Measurements from ENCODE around the gene CDC40.

Gene CDC40
- 15.1 to 58.8 (median 39.4) reads per million in 17 experiments for total RNA-seq

DNA sequence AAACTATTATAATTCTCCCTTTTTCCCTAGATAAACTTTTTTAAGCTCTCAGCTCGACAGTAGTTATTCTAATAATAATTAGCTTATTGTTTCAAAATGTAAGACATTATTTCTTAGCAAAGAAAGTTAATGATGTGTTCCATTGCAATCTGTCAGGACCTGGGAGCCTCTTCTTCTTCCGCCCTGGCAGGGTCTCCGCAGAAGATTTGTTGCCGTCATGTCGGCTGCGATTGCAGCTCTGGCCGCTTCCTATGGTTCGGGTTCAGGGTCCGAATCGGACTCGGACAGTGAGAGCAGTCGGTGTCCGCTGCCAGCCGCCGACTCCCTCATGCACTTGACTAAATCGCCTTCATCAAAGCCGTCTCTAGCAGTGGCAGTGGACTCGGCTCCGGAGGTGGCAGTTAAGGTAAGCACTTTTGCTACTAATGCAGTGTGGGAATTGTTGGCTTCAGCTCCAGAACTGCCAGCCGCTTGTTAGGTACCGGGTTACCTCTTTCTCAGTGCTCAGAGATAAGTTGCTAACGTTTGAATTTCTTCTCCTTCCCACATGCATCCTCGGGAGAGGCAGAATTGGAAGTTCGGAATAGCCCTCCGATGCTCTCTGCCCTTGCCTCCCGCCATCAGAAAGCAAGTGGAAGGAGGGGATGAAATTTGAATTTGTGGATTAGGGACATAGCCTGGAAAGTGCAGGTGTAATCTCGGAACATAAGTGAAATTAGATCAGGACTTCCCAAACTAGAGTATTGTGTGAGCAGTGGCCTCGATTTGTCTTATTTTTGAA lies at the start of gene CDC40:
Gene CDC40 (plus strand): TSS at position 200 of the 781 bp plus-strand sequence. CDS start 18 bp downstream, at position 218.
- DNase-seq, result peak in 3 of 4 experiments; percentile 58 to 76 (median 76)

DNA sequence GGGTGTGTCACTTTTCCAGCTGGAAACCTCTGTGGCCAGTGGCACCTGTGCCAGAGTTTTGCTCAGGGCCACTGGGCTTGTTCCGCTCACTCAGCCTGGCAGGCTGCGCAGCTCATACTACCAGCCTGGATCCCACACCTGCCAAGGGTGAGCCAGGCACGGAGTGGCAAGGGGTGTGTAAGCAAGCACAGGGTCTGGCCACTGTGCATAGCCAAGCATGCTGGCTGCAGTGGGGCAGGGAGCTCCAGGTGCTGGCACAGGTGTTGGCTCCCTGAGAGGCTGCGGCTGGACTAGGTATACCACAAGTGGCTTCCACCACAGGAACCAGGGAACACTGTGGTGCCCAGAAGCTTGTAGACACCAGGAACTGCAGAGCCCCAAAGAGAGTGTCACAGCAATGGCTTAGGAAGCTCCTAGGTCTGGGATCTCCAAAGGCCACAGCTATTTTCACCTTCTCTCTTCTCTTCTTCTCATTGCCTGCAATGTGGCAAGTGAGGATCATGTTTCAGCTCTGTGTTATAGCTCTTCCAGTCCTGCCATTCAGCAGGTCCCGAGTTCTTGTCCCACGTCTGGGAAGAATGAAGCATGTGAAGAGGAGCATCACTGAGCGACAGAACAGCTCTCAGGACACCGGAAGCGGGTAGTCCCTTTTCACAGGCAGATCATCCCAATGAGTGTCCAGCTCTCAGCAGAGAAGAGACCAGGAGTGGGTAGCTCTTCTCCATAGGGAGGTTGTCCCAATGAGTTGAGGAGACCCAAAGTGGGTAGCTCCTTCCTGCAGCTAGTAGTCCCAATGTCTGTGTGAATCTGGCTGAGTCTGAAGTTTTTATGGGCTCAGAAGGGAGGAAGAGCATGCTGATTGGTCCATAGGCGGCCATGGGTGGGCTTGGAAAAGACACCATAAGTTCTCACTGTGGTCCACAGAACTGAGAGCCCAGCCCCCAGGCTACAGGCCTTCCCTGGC lies 42.0 kb upstream of the CDC40 start:
- DNase-seq, result no peak

DNA sequence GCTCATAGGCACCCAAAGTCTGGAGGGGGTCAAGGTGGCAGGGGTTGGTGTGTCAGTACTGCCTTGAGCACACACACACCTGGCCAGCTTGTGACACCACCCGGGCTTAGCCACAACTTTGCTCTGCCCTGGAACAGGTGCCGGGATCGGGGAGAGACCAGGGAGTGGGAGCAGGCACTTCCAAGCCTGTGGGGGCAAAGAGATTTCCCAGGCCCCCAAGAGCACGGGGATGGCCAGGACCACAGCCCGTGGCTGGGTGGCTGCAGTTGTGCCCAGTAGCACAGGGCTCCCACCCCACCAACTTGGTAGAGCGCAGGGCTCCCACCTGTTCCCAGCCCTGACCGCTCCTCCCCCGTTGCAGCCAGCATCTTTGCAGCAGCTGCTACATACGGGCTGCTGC lies 41.2 kb upstream of the CDC40 start:
- no peak for DNase-seq

DNA sequence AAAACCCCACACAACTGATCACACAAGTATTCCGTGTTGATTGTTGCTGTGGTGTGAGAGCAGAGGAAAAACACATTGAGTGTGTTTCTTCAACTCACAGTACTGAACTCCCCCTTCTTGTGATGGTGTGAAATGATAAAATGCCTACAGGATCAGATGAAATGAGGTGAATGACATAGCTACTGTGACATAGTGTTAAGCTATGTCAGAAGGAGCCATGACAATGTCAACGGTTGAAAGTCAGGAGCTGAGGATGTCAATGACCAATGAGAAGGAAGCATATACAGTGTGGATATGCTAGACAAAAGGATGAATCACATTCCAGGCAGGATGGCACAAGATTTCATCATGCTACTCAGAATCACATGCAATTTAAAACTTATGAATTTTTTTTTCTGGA lies 39.6 kb upstream of the CDC40 start:
- no peak for DNase-seq

DNA sequence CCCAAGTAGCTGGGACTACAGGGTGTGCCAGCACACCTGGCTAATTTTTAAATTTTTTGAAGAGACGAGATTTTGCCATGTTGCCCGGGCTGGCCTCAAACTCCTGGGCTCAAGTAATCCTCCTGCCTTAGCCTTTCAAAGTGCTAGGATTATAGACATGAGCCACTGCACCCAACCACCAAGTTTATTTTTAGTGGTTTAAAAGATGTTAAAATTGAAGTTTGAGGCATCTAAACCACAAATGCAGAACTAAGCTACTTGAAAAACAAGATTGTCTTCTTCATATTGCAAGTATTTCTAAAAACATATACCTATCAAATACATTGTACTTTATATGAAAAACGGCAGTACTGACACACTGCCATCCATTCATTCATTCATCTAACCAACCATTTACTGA lies 32.4 kb upstream of the CDC40 start:
- DNase-seq, result no peak

DNA sequence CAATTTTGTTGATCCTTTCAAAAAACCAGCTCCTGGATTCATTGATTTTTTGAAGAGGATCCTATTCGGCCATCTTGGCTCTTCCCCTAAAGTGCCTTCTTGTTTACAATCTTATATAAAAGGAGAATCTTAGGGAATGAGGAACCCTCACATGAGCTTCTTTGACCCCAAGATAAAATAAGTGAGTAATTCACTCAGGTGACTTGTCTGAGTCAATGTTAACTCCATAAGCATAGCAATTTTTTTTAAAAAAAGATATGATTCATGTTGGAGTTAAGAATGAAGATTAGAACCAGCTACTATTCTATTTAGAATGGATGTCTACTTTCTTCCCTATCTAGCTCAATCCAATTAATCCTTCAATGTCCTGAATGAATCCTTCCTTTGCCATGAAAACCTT lies 21.7 kb upstream of the CDC40 start:
- peak in 3 of 4 experiments; percentile 1 to 67 (median 20) for DNase-seq

DNA sequence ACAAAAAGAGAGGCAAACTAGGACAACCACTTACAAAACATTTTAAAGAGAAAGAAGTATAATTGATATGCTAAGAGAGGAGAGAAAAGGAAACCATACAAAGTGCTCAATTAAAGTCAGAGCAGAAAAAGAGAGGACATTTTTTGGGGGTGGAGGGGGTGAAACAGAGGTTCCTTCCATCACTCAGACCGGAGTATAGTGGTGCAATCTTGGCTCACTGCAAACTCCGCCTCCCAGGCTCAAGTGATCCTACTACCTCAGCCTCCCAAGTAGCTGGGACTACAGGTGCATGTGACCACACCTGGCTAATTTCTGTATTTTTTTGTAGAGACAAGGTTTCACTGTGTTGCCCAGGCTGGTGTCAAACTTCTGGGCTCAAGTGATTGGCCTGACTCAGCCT lies 10.1 kb upstream of the CDC40 start:
- DNase-seq, result no peak

DNA sequence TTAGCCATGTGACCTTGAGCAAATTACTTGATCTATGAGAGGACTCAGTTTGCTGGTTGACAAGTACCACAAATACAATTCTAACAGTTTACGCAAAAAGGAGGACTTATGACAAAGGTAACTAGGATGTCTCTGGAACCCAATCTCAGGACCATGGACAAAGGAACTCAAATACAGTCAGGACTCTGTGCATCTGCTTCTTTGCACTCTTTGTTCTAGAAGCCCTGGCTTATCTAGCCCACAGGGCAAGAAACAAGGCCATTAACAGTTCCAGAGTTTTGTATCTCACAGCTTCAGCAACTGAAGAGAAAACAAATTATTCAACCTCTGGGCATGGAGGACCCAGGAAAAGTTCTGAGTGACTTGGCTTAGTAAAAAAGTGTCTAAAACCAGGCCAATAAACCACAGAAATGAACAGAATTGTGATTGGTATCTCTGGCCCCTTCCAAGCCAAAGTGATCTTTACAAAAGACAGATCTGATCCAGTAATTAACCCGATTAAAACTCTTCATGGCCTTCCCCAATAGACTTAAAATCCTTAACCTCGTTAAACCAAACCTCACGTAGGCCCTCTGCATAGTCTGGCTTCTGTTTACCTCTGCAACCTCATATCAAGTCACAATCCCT lies 6.6 kb upstream of the CDC40 start:
- no peak for DNase-seq

DNA sequence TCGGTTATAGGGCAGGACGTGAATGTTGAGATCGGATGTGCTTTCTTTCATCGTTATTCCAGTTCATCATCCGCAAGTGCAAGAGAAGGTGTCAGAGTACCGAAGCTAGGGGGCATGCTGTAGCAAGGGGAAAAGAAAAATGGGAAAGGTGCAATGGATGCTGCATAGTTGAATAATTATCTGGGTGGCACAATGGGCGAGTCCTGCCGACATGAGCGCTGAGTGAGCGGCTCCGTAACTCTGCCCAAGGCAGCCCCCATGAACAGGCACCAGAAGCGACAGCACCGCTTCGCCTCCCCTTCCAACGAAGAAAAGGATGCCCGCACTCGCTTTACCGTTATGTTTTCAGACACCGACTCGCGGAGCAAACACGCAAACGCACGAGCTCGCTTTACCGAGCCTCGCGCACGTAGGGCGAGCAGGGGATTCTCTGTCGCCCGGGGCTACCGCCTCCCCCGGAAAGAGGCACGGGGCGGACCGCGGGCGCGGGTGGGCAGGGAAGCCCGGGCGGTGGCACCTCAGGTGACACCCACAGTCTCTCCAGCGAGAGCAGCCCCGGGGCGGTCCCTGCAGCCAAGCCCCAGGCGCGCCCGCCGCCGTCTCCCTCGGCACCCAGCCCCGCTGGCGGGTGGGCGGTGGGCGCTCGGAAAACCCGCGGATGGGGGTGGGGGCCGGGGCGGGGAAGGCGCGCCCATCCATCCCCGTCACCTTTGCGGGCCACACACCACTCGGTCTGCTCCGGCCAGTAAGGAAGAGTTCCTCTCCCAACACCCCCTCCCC lies 1.4 kb upstream of the CDC40 start:
- peak; percentile 12 to 49 (median 41) for DNase-seq

DNA sequence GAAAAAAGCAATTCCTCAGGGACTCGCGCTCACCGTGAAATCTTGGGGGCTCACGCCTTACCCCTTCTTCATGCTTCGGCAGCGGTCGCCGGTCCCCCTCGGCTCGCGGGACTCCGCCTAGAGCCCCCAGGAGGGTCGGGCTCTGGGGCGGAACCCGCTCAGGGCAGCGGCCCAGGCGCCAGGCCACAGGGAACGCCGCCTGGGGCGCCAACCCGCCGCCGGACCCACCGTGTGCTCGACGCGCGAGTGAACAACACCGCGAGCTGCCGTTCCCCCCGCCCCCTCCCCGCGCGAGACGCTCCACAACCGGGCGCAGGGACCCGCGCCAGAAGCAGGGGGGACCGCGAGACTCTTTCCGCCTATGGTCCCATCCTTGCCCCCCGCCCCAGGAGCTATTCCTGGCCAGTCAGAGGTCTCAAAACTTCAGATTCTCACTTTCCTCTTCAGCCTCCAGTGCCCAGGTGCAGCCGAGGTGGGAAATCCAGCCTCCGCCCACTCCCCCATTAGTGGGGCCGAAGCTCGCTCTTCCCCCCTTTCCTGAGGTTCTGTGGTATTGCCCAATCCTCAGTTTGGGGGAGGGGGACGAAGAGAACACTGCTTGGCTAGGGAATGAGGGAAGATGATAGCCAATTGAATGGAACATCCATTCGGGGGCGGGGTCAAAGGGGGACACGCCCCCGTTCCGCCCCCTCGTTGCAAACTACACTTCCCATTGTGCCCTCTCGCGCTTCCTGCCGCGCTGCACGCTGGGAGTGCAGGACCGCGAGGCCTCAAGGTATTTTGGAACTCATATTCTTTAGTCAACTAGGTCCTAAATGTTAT lies 610 bp upstream of the CDC40 start, which contains the start of gene WASF1:
Gene WASF1 (minus strand): TSS at position 265 of the 822 bp plus-strand sequence. CDS start 52,069 bp downstream, outside the sequence.
- peak; percentile 96 to 98 (median 97) for DNase-seq

DNA sequence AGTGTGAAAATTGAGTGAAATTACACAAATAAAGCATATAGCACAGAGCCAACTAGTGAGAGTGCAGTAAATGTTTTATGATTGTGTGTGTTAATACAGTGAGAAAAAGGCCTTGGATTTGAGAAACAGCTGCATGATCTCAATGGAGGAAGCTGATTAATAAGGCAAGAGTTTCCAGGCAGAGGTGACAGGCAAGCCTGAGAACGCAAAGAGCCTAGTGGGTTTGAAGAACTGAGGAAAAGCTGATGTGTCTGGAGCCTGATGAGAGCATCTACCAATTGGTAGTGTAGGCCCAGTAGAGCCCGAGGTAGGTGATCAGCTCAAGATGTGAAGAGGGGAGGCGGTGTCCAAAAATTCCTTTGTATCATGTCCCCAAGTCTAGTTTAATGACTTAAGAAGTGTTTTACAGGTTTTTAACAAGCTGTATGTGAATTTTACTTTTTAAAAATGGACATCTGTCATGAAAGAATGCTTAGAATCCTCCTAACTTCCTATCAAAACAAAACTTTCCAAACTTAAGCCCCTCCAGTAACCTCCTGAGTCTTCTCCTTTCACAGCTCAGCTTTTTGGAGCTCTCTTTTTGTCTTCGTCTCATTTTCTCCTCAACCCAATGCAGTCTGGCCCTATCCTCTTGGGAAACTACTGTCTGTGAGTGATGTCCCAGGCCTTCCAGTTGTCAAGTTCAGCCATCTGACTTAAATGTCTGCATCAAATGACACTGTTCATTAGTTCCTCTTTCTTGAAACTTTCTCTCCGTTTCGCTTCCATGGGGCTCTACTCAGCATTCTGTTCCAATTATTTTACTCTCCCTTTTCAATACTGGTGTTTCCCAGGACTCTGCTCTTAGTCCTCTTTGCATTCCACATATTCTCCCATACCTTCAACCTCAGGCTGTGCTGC lies 1.2 kb downstream of the CDC40 start:
- DNase-seq, result peak; percentile 60 to 84 (median 72)

DNA sequence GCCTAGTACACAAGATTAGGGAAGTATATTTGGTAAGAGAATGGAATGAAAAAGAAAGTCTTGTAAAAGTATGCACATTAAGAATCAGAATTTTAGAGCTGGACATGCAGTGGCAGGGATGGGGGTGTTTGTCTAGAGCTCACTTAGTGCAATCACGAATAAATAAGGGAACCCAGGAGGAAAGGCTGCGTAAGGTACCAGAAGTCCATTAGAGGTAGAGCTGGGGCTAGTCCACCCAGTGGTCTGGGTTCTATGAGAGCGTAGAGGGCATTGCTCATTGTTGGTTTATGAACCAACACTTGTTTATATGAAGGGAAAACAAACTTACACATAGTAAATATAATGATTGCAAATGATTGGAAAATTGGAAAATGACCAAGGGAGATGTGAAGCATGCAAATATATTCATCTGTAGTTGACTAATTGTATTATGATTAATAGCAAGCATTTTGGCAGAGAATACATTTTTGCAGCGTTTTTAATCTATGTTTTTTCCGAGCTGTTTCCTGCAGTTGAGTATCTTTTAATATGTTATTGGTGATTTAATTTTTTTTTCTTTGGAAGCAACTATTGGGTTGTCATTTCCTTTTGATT lies 3.2 kb downstream of the CDC40 start:
- peak in 1 of 4 experiments; percentile 7 for DNase-seq

DNA sequence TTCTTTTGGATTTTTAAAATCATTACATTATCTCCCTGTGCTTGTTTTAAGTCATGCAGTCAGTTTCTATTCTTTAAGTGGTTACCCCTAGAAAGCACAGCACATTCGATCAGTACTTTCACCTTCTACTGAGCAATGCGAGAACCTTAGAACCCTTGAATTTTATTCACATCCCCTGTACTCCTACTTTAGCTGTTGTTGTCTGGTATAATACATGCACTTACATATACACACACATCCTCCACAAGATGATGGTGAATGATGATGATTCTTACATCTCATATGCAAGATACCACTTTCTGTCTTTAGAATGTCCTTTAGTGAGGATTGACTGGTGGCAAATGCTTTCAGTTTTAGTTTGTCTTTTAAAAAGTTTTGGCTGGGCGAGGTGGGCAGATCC lies 5.7 kb downstream of the CDC40 start:
- DNase-seq, result no peak

DNA sequence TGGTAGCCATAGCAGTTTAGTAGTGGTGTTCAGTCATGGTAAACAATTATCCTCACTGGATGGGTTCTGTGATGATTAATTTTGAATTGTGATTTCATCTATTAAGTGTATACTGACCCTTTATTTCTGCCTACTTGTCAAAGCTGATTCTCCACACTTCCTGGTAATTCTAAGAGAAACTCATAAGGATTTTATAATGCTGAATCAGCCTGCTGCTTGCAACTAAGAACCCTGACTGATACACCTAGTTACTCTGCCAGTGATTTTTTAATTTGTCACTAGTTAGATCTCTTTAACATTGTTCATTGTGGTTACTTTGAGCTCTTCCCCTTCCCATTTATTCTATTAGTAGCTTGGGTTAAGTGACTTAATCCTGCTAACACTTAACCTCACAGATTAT lies 8.6 kb downstream of the CDC40 start:
- peak in 2 of 4 experiments; percentile 1 to 6 for DNase-seq

DNA sequence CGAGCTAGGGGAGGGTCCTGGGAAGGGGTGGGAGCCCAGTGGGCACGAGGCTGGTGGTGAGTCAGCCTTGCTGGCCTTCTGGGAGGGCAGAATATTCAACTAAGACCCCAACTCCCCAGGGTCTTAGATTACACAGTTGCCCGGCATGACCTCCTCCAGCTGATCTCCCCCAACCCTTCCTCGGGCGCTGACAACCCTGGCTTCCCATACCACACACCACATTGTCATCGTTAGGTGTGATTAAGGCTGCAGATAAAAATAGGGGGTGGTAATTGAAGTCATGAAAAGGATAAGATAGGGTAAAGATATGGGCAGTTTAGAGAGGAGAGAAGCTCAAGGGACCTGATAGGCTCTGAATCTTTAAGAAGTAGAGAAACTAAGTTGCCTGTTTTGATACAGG lies 10.5 kb downstream of the CDC40 start:
- no peak for DNase-seq

DNA sequence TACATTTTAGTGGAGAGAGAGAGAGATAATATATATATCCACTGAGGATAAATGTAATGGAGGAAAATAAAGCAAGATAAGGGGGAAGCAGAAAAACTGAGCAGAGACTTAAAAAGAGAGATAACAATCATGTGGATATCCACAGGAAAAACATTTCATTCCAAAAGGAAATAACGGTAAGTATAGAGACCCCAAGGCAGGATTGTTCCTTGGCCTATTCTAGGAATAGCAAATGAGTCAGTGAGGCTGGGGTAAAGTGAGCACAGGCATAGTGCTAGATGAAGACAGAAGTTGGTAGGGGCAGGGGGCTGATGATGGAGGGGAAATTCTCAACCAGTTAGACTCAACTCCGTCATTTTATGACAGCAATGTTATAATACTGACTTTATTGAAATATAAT lies 11.2 kb downstream of the CDC40 start:
- no peak for DNase-seq

DNA sequence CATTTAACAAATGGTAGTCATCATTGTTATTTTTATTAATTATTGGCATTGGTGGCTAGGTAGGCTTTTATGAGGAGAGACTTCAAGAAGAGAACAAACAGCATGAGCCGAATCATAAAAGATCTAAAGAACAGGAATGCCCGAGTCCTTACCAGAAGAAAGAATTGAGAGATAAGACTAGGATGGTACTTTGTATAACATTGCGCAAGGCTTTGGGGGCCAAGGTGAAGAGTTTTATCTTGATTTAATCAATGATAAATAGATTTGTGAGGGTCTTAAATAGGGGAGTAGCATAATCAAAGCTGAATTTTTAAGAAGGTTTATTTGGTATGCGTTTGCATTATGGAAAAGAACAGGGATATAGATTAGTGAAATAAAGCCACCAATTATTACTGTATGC lies 15.4 kb downstream of the CDC40 start:
- DNase-seq, result no peak

DNA sequence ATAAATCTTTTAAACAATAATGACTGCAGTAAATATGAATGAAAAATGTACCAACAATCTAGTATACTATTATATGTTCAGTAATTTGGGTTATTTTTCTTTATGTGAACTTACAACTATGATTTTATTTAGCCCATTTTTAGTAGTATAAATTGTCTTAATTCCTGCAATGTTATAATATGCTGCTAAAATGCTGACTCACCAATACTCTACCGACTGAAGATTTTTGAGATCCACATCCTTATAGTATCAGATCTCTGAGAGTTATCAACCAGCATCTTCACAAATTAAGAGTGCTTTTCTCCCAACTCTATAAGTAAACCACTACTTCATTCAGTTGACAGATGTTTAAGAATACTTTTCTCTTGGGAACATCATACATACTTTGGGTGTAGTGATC lies 16.6 kb downstream of the CDC40 start:
- no peak for DNase-seq

DNA sequence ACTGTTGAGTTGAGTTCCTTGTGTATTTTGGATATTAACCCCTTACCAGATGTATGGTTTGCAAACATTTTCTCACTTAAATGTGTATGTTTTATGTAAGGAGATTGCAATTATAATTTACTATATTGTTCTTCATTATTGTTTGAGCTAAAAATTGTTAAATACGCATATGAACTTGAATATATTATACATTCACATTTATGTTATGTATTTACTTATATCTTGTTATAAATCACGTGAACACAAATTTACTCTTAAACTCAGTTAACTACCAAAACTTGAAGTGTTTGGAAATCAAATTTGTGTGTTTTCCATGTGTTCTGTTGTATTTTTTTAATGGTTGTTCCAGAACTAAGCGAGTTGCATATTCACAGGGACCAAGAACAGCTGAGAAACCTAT lies 18.3 kb downstream of the CDC40 start:
- no peak for DNase-seq

Data from suppressor macrophage (primary cell).